ENCODE measurements around the gene POLR3C.

The POLR3C gene

GRCh38 chr1:145863282-145864018, 39.5 kb downstream of the POLR3C start:
- in situ Hi-C loops (cut with HindIII; ENCODE audit: low sequenced_read_pairs): no loop called here

DNA sequence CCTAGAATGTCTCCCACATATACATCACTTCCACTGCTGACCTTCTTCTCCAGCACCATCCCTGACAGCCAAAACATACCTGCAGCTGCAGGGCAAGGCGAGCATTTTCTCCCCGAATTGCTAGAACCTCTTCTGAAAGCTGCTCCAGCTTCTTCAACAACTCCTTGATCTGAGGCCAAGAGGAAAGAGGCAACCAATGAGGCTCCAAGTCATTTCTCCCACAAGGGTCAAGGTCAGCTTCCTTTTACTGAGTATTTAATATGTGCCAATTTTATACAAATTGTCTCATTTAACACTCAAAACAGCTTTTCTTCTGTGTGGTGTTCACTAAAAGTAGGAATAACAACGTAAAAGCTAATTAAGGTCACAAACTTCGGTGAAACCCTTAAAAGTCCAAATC, 44.2 kb downstream of the POLR3C start:
- in situ Hi-C loops (cut with HindIII; ENCODE audit: low sequenced_read_pairs): no loop called here

DNA sequence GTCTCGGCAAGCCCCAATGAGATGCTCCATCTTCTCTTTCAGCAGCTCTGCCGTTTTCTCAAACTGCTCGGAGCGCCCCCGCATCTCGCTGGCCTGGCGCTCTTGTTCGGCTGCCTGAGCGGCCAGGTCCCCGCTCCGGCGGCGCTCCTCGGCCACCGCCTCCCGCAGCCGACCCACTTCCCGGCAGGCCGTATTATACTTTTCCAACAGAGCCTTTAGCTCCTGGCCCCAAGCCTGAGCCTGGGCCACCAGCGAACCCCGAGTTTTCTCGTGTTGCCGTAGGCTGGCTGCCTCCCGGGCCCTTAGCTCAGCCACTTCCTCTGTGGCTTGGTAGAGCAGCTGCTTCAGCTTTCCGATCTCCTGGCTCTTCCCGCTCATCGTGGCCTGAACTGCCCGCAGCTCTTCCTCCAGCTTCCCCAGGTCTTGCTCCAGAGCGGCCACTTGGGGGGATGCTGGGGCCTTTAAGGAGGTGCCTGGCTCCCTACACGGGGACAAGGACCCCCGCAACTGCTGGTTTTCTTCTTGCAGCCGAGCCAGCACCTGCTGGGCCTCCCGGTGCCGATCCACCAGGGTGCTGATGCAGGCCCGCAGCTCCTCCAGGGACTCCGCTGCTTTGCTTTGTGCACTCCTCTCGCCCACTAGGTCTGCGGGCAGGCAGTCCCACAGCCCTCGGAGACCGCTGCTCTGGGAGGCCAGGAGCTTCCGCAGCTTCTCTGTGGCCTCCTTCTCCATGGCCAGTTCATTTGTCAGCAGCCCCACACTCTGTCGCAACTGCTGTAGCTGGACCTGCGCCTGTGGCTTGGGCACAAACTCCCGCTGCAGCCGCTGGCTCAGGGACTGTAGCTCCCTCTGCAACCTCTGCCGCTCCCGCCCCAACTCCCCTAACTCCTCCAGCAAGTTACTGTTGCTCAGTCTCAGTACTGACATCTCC, 48.3 kb downstream of the POLR3C start:
- in situ Hi-C loops (cut with HindIII; ENCODE audit: low sequenced_read_pairs): no loop called here

GRCh38 chr1:145874646-145875045, 50.6 kb downstream of the POLR3C start:
- in situ Hi-C loops (cut with HindIII; ENCODE audit: low sequenced_read_pairs): loop anchor here (5.0 kb wide), 1 partner anchor 43 kb away; the partner anchor contains the start of gene PEX11B

DNA sequence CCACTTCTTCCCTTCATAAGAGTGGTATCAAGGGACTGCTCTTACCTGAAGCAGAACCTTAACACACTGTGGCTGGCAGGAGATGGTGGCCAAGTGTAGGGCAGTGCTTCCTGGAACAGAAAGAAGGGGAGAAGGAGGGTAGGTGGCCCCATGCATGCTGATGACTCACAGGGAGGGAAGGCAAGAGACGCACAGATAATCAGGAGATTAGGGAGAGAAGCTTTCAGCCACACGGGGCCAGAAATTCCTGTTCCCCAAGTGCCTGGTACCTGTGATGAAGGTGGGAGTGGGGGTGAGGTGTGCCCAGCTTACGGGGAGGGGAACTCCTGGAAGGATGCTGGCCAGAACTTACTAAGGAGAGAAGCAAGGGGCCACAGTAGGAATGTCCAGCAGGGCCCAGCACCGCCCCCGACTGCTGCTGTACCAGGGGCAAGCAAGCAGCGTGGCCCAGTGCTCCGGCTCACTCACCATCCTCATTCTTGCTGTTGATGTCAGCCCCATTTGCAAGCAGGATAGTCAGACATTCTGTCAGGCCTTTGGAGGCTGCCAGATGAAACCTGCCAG, 54.0 kb downstream of the POLR3C start:
- in situ Hi-C loops (cut with HindIII; ENCODE audit: low sequenced_read_pairs): loop anchor here (5.0 kb wide), 1 partner anchor 39 kb away; the partner anchor contains the start of gene PEX11B

GRCh38 chr1:145878724-145879123, 54.7 kb downstream of the POLR3C start:
- in situ Hi-C loops (cut with HindIII; ENCODE audit: low sequenced_read_pairs): loop anchor here (5.0 kb wide), 1 partner anchor 39 kb away; the partner anchor contains the start of gene PEX11B

GRCh38 chr1:145879775-145880174, 55.8 kb downstream of the POLR3C start:
- in situ Hi-C loops (cut with HindIII; ENCODE audit: low sequenced_read_pairs): loop anchor here (5.0 kb wide), 3 partner anchors 32 to 83 kb away; partner anchors contain the start of genes ANKRD34A, NUDT17, PEX11B and POLR3GL

- in situ Hi-C loops (cut with HindIII; ENCODE audit: low sequenced_read_pairs): loop anchor here (5.0 kb wide), 2 partner anchors 37 to 78 kb away; partner anchors contain the start of genes ANKRD34A, NUDT17 and POLR3GL
These were observed 60.7 kb downstream of the POLR3C start for GRCh38 chr1:145884675-145885074.

GRCh38 chr1:145885738-145886287, 61.8 kb downstream of the POLR3C start, which contains the start of gene ANKRD35:
Gene ANKRD35 (minus strand): TSS chr1:145885866. CDS start chr1:145885758, 108 bp downstream.
- in situ Hi-C loops (cut with HindIII; ENCODE audit: low sequenced_read_pairs): no loop called here

DNA sequence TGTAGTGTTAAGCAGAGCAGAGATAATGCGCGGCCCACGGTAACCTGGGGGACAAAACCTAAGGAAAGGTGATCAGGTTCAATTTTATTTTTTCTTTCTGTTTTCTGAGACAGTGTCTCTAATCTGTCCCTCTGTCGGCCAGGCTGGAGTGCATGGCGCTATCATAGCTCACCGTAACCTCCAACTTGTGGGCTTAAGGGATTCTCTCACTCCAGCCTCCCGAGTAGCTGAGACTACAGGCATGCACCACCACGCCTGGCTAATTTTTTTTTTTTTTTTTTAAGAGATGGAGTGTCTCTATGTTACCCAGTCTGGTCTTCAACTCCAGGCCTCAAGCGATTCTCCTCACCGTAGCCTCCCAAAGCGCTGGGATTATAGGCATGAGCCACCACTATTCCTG, 62.4 kb downstream of the POLR3C start:
- in situ Hi-C loops (cut with HindIII; ENCODE audit: low sequenced_read_pairs): no loop called here

GRCh38 chr1:145886816-145887215, 62.8 kb downstream of the POLR3C start:
- in situ Hi-C loops (cut with HindIII; ENCODE audit: low sequenced_read_pairs): no loop called here

GRCh38 chr1:145887631-145888030, 63.6 kb downstream of the POLR3C start:
- in situ Hi-C loops (cut with HindIII; ENCODE audit: low sequenced_read_pairs): no loop called here

DNA sequence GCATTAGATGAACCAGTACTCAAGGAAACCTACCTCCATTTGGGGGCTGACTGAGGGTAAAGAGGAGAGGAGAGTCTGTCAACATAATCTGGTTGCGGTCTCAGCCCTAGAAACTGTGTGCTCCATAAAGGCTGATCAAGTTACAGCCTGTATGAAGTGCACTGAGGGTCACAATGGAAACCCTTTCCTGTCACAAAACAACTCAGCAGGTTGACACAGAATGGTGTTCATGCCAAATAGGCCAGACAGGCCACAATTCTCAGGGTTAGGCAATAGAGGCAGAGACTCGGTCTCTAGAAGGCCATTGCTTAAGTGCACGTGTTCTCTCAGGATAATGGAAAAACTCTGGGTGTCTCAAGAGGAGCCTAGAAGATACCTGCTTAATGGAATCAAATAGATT, 65.7 kb downstream of the POLR3C start:
- in situ Hi-C loops (cut with HindIII; ENCODE audit: low sequenced_read_pairs): no loop called here

GRCh38 chr1:145891143-145891542, 67.1 kb downstream of the POLR3C start:
- in situ Hi-C loops (cut with HindIII; ENCODE audit: low sequenced_read_pairs): no loop called here

- in situ Hi-C loops (cut with HindIII; ENCODE audit: low sequenced_read_pairs): no loop called here
These were observed 67.8 kb downstream of the POLR3C start for GRCh38 chr1:145891587-145892485.

- in situ Hi-C loops (cut with HindIII; ENCODE audit: low sequenced_read_pairs): no loop called here
These were observed 68.6 kb downstream of the POLR3C start for GRCh38 chr1:145892486-145893087.

- in situ Hi-C loops (cut with HindIII; ENCODE audit: low sequenced_read_pairs): no loop called here
These were observed 69.5 kb downstream of the POLR3C start for GRCh38 chr1:145893306-145894055.
